Brain microvascular endothelial cell (primary cell): ENCODE data around the gene USP40.

Source experiments
- DNase-seq: peaks from one replicate; pipeline ENCODE4 v3.0.0-alpha.2; 2020
- H3K27ac ChIP-seq: fragments of 250-450 bp; sonication (Bioruptor Pico); 2 replicates; pipeline ENCODE4 v1.5.1; 2020; ENCODE audit warnings: mild to moderate bottlenecking, moderate library complexity
- H3K27me3 ChIP-seq: fragments of 250-450 bp; sonication (Bioruptor Pico); replicated peaks from 2 replicates; pipeline ENCODE4 v1.5.1; 2020; ENCODE audit warnings: mild to moderate bottlenecking
- H3K36me3 ChIP-seq: fragments of 250-450 bp; sonication (Bioruptor Pico); replicated peaks from 2 replicates; pipeline ENCODE4 v1.5.1; 2020; ENCODE audit warnings: mild to moderate bottlenecking
- H3K4me3 ChIP-seq: 2 replicates; pipeline ENCODE4 v1.5.1; 2011; ENCODE audit warnings: low read depth, mild to moderate bottlenecking, control low read depth, low read length, moderate library complexity
- in situ Hi-C: cut with HindIII; loops from 2 replicates; pipeline ENCODE4 v1.10.0; 2017; ENCODE audit warnings: low sequenced_read_pairs, low pct_ligation_motif_present
- TF ChIP-seq, protein P1 (sequence below): IDR thresholded peaks from 2 replicates; pipeline ENCODE4 v1.5.1; 2011; ENCODE audit warnings: low read depth, mild to moderate bottlenecking, moderate library complexity, low read length, control low read depth, inconsistent platforms; ENCODE audit errors: missing control alignments

Gene USP40

DNA sequence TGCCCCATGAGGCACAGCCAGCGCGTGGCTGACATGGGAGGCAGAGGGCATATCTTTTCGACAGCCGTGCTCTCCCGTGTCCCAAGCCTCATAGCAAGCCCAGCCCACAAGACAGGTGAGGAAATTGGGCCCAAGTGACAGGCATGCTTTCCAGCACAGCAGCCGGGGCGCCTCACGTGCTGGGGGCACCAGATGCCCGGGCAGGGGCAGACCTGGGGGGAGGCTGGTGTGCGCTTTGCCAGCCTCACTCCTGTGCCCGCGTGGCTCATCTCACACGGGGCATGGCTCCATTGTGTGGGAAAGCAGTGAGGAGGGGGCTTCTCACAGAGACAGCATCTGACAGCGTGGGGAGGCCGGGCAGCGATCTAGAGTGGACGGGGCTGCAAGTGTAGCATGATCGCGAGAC is 93.2 kb downstream of the USP40 start:
- no peaks in the 10 kb centered on the region for H3K27me3 ChIP-seq
- TF ChIP-seq, protein P1, sequence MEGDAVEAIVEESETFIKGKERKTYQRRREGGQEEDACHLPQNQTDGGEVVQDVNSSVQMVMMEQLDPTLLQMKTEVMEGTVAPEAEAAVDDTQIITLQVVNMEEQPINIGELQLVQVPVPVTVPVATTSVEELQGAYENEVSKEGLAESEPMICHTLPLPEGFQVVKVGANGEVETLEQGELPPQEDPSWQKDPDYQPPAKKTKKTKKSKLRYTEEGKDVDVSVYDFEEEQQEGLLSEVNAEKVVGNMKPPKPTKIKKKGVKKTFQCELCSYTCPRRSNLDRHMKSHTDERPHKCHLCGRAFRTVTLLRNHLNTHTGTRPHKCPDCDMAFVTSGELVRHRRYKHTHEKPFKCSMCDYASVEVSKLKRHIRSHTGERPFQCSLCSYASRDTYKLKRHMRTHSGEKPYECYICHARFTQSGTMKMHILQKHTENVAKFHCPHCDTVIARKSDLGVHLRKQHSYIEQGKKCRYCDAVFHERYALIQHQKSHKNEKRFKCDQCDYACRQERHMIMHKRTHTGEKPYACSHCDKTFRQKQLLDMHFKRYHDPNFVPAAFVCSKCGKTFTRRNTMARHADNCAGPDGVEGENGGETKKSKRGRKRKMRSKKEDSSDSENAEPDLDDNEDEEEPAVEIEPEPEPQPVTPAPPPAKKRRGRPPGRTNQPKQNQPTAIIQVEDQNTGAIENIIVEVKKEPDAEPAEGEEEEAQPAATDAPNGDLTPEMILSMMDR: no peak
- no peak overlapping the region for H3K27ac ChIP-seq
- no peaks in the 10 kb centered on the region for H3K36me3 ChIP-seq
- no peak for DNase-seq
- in situ Hi-C loops: no loop called here
- H3K4me3 ChIP-seq: no peak overlapping the region

DNA sequence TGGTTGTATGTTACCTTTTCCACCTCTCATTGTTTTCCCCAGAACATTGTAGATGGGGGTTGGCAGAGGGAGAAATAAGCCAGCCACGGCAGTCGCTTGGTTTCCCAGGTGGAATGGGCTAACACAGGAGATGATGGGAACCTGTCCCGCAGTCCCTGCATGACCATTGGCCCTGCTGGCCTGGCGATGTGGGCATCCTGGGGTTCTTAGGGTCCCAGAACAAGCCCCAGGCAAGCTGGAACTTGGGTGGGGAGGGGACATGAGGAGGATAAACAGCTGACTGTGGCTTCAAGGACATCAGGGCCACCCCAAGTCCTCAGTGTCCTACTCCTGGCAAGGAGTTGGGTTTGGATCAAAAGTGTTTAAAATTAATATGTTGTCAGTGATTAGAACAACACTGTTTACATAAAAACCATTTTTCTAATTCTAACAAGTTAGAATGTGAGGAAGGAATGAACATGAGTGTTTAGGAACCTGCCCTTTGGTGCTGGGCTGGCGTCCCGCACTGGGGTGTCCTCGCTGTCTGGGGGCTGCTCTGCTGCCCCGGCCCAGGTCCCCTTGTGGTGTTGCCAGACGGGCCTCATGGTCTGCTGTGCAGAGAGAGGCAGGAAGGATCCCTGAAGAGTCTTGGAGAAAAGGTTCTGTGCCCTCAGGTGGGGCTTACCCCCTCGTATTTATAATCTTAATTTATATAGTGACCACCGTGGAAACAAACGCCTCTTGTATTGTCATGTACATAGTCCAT is 95.1 kb downstream of the USP40 start:
- TF ChIP-seq, protein P1: no peak
- Histone ChIP-seq H3K27ac (no peak overlapping the region), H3K36me3 (no peaks in the 10 kb centered on the region), H3K27me3 (no peaks in the 10 kb centered on the region), H3K4me3 (no peak overlapping the region)
- in situ Hi-C loops: no loop called here
- no peak for DNase-seq

DNA sequence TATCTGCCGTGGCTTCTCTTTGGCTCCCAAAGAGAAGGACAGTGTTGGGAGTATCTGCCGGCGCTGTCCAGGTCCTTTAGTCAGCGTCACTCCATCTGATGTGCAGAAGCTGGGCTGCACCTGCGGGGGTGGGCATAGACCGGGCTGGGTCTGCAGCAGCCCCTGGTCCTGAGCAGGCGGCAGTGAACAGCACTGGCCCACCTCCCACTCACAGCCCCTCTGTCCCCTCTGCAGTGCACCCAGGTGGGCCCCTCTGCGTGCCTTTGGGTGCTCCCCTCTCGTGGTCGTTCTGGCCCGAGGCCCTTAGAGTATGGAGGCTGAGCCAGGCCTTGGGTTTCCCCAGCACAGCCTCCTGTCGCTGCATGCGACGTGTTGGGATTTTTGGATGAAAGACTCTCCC is 95.7 kb downstream of the USP40 start:
- Histone ChIP-seq H3K4me3 (no peak overlapping the region), H3K36me3 (no peaks in the 10 kb centered on the region), H3K27me3 (no peaks in the 10 kb centered on the region), H3K27ac (no peak overlapping the region)
- TF ChIP-seq, protein P1: no peak
- no peak for DNase-seq
- in situ Hi-C loops: no loop called here

DNA sequence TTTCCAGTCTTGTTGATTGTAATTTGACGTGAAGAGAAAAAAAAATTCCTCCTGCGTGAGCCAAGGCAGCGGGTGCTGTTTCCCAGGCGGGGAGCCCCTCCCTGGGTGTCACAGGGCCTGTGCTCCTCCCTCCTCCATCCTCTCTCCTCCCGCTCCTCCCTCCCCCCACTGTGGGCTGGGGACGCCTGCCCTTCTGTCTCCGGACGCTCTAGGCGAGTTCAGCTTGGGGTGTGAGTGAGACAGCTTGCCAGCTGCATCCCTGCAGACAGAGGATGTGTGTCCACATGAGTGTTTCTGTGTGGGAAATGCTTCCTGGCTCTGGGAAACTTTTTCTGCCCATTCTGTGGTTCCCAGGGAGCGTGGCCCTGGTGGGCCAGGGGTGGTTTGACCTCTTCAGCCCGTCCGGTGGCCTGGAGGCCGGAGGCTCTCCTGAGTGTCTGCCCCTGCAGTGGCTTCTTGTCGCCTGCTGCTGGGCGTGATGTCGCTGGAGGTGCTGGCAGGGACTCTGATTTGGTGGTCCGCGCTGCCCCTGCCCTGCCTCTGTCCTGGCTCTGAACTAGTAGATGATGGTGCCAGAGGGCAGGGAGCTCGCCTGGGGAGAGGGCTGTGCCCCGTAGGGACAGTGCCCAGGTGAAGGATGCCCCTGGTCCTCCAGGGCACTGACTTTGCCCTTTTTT is 96.4 kb downstream of the USP40 start:
- Histone ChIP-seq H3K27me3 (no peaks in the 10 kb centered on the region), H3K36me3 (no peaks in the 10 kb centered on the region), H3K27ac (no peak overlapping the region), H3K4me3 (no peak overlapping the region)
- in situ Hi-C loops: no loop called here
- TF ChIP-seq, protein P1: no peak
- peak; percentile 27 for DNase-seq

DNA sequence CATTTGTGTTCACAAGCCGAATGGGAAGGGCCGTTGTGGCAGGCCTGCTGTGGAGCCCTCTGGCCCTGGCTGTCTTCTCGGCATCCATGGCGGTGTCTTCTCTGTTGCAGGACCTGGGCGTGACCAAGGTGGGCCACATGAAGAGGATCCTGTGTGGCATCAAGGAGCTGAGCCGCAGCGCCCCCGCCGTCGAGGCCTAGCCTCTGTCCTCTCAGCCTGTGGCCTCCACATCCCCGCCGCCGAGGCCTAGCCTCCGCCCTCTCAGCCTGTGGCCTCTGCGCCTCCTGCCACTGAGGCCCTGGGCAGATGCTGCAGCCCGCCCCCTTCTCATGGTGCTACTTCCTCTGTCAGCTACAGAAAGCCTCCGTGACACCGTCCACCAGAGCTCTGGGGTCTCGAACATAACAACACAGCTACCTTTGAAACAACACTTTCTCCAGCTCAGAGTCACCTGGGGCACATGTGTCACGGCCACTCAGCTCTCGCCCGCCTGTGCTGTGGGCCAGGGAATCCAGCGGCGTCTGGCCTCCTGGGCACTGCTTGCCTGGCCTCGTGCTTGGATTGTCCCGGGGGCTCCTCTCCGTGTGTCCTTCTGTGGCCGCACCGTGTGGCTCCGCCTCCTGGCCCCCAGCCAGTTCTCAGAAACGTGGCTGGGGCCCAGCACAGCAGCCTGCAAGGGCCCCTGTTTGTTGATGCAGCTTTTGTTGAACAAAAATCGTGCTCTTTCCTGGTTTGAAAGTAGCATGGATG is 97.1 kb downstream of the USP40 start:
- no peak for DNase-seq
- H3K36me3 ChIP-seq: no peaks in the 10 kb centered on the region
- no peak overlapping the region for H3K4me3 ChIP-seq
- no peaks in the 10 kb centered on the region for H3K27me3 ChIP-seq
- TF ChIP-seq, protein P1: no peak
- no peak overlapping the region for H3K27ac ChIP-seq
- in situ Hi-C loops: no loop called here
